LNCaP clone FGC (cell line): Measurements from ENCODE around the gene CACNA1C.
"Not testable (repeated sequence)": the region's sequence is repeated elsewhere in the genome, so short reads cannot be mapped to it uniquely, and the experiment has no call there.

ENCODE experiments used
- DNase-seq: peaks from one replicate; pipeline ENCODE4 v3.0.0-alpha.2; 2011; ENCODE audit warnings: low read depth
- H3K4me3 ChIP-seq: 2 replicates; pipeline ENCODE4 v1.5.1; 2011; ENCODE audit warnings: mild to moderate bottlenecking, low read depth, low read length, control low read depth
- TF ChIP-seq, protein P1 (sequence below): IDR thresholded peaks from 2 replicates; pipeline ENCODE4 v1.5.1; 2012; ENCODE audit warnings: mild to moderate bottlenecking; ENCODE audit not compliant: control insufficient read depth, insufficient read depth; ENCODE audit errors: extremely low read depth

The CACNA1C gene

GRCh38 chr12:2733493-2734355 lies 680.9 kb downstream of the CACNA1C start:
- TF ChIP-seq, protein P1, sequence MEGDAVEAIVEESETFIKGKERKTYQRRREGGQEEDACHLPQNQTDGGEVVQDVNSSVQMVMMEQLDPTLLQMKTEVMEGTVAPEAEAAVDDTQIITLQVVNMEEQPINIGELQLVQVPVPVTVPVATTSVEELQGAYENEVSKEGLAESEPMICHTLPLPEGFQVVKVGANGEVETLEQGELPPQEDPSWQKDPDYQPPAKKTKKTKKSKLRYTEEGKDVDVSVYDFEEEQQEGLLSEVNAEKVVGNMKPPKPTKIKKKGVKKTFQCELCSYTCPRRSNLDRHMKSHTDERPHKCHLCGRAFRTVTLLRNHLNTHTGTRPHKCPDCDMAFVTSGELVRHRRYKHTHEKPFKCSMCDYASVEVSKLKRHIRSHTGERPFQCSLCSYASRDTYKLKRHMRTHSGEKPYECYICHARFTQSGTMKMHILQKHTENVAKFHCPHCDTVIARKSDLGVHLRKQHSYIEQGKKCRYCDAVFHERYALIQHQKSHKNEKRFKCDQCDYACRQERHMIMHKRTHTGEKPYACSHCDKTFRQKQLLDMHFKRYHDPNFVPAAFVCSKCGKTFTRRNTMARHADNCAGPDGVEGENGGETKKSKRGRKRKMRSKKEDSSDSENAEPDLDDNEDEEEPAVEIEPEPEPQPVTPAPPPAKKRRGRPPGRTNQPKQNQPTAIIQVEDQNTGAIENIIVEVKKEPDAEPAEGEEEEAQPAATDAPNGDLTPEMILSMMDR, result 0 out of 2 replicates have a peak, but pooled peaks have one; percentile 14
- no peak overlapping the region for H3K4me3 ChIP-seq
- no peak for DNase-seq

DNA sequence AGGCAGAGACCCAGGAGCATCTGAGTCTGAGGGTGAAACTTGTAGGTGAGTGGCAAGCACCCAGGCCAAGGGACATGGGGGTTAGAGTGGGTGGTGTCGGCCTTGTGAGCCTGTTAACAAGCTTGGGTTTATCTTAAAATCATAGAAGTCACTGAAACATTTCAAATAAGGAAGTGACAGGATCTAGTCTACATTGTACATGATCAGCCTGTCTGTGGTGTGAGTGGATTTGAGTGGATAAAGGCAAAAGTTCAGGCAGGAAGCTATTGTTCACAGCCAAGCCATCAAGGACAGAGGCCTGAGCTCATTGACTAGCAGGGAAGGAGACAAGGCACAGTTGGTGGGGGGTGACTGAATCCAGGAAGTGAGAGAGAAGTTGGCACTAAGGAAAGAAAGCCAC lies 682.6 kb downstream of the CACNA1C start:
- DNase-seq, result no peak
- no peak overlapping the region for H3K4me3 ChIP-seq
- TF ChIP-seq, protein P1, result no peak

- TF ChIP-seq, protein P1, result no peak
- DNase-seq, result no peak
Measured at GRCh38 chr12:2737656-2738241, 685.0 kb downstream of the CACNA1C start.

GRCh38 chr12:2739069-2739468 lies 686.3 kb downstream of the CACNA1C start:
- H3K4me3 ChIP-seq, result no peak overlapping the region
- DNase-seq, result no peak
- TF ChIP-seq, protein P1, result no peak

More at GRCh38 chr12:2737656-2738241, 685.0 kb downstream of the CACNA1C start:
- no peak overlapping the region for H3K4me3 ChIP-seq

DNA sequence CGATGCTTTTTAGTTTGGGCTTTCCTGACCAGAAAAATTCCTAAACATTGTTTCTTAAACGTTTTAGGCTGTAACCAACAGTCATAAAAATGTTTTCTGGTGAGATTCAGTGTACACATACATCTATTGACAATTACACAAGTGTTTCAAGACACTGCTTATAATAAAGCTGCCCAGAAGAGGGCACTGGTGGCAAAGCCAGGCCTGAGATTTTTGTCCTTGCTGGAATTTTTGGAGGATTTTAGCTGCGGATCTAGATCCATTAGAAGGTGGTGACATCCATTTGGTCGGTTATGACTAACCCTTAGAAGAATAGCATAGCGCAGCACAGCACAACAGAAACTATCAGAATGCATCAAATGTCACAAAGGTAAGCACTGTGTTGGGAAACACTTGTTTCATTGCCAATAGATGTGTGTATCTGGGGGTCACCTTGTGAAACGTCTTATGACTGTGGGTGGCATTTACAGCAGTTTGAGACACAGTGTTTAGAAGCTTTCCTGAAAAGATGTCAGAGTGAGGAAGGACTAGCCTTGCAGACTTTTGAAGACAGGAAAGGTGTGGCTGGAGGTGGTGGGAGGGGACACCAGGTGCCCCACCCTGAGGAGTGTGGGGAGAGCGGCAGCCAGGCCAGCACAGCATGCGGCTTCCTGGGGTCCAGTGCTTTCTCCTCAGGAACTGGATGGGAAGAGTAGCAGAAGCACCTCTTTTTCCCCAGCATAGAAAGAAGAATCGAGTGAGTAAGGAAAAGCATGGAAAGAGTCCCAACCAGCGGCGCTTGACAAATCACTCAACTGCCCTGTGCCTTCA lies 687.2 kb downstream of the CACNA1C start:
- TF ChIP-seq, protein P1, result peak; percentile 82
- no peak overlapping the region for H3K4me3 ChIP-seq
- peak; percentile 39 for DNase-seq

DNA sequence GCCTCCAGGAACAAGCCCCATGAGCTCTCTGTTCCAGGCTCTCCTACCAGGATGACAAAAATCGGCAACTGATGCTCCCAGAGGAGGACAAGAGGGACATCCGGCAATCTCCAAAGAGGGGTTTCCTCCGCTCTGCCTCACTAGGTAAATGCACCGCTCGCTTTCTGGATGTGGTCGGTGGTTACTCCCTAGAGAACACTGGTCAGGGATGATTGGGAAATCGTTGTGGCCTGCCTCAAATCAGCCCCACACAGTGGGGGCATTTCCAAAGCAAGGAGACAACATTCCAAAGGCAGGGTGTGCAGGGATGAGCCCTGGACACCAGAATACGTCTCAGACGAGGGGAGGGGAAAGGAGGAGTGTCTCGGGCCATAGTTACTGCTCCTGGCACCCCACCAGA lies 689.2 kb downstream of the CACNA1C start:
- DNase-seq, H3K4me3 ChIP-seq: not testable (repeated sequence)

GRCh38 chr12:2743478-2743877 lies 690.7 kb downstream of the CACNA1C start:
- TF ChIP-seq, protein P1, result no peak
- H3K4me3 ChIP-seq, result no peak overlapping the region
- no peak for DNase-seq
